IMR-90 (cell line): Measurements from ENCODE around the gene FARSB. TPM values are rescaled to one million over a fixed set of nuclear protein-coding genes. Genes with fewer than 3 reads are reported as not detected.
A peak's percentile ranks its signal among the peaks of the same experiment; 100 is the strongest.

Experiments
- ATAC-seq: fragments of 200-7000 bp; cut with Tn5 transposase; 2 replicates; pipeline ENCODE4 v1.9.1; 2020; ENCODE audit warnings: low read depth, mild to moderate bottlenecking, moderate library complexity
- BruUV-seq: library from RNA; stranded (reverse); fragments of 400-500 nt; replicated peaks from 2 replicates; lab custom pipeline; 2021; lab: Mats Ljungman, UMichigan
- CTCF ChIA-PET: fragments of 300-600 bp; formaldehyde crosslinking; extraction: SDS; loops from one replicate; lab custom pipeline; 2021; ENCODE audit warnings: antibody characterized with exemption; lab: Yijun Ruan, JAX
- POLR2A ChIA-PET: fragments of 300-600 bp; sonication (Branson Sonifier 250); formaldehyde crosslinking; loops from one replicate; lab custom pipeline; 2022; ENCODE audit warnings: antibody characterized with exemption; ENCODE audit not compliant: unreplicated experiment; lab: Charles Lee
- DNase-seq: peaks from one replicate; pipeline ENCODE4 v3.0.0; 2013
- H2AFZ ChIP-seq: replicated peaks from 2 replicates; pipeline ENCODE3; 2013; ENCODE audit warnings: low read length, mild to moderate bottlenecking; ENCODE audit not compliant: poor library complexity
- H2AK5ac ChIP-seq: 2 replicates; pipeline ENCODE4 v1.6.1; 2013; ENCODE audit warnings: low read depth, low read length, inconsistent platforms
- H2AK9ac ChIP-seq: replicated peaks from 2 replicates; pipeline ENCODE3; 2013; ENCODE audit warnings: mild to moderate bottlenecking, low read depth, low read length, moderate library complexity; ENCODE audit not compliant: poor library complexity
- H2BK120ac ChIP-seq: 2 replicates; pipeline ENCODE4 v1.6.1; 2013; ENCODE audit warnings: low read depth, low read length, inconsistent platforms
- H2BK15ac ChIP-seq: 3 replicates; pipeline ENCODE4 v1.6.1; 2013; ENCODE audit warnings: low read depth, low read length, inconsistent platforms
- H2BK20ac ChIP-seq: 2 replicates; pipeline ENCODE4 v1.6.1; 2013; ENCODE audit warnings: low read depth, mild to moderate bottlenecking, inconsistent platforms, low read length, moderate library complexity
- H2BK5ac ChIP-seq: 2 replicates; pipeline ENCODE4 v1.6.1; 2013; ENCODE audit warnings: mild to moderate bottlenecking, low read depth, low read length, inconsistent platforms; ENCODE audit not compliant: poor library complexity, severe bottlenecking
- H3K14ac ChIP-seq: replicated peaks from 2 replicates; pipeline ENCODE4 v1.6.1; 2013; ENCODE audit warnings: low read depth, low read length, inconsistent platforms
- H3K18ac ChIP-seq: 2 replicates; pipeline ENCODE4 v1.6.1; 2013; ENCODE audit warnings: low read depth, low read length, control low read depth
- H3K23ac ChIP-seq: 2 replicates; pipeline ENCODE4 v1.6.1; 2013; ENCODE audit warnings: low read depth, low read length, inconsistent platforms
- H3K27ac ChIP-seq: 2 replicates; pipeline ENCODE4 v1.5.1; 2013; ENCODE audit warnings: mild to moderate bottlenecking, control low read depth, low read length; ENCODE audit not compliant: insufficient read depth
- H3K27me3 ChIP-seq: 2 replicates; pipeline ENCODE4 v1.6.1; 2013; ENCODE audit warnings: low read length; ENCODE audit not compliant: control insufficient read depth, insufficient read depth
- H3K36me3 ChIP-seq: 2 replicates; pipeline ENCODE4 v1.6.1; 2013; ENCODE audit warnings: low read length, mixed read lengths; ENCODE audit not compliant: control insufficient read depth, insufficient read depth
- H3K4ac ChIP-seq: 2 replicates; pipeline ENCODE4 v1.6.1; 2013; ENCODE audit warnings: low read depth, low read length, inconsistent platforms
- H3K4me1 ChIP-seq: 2 replicates; pipeline ENCODE4 v1.6.1; 2013; ENCODE audit warnings: low read length, mixed read lengths; ENCODE audit not compliant: control insufficient read depth, insufficient read depth
- H3K4me2 ChIP-seq: 2 replicates; pipeline ENCODE4 v1.6.1; 2013; ENCODE audit warnings: low read depth, mild to moderate bottlenecking, control low read depth, low read length, moderate library complexity
- H3K4me3 ChIP-seq: 2 replicates; pipeline ENCODE4 v1.5.1; 2013; ENCODE audit warnings: low read depth, mild to moderate bottlenecking, control low read depth, low read length, moderate library complexity; ENCODE audit not compliant: insufficient read depth
- H3K56ac ChIP-seq: 2 replicates; pipeline ENCODE4 v1.6.1; 2013; ENCODE audit warnings: low read length, inconsistent platforms; ENCODE audit not compliant: insufficient read depth; ENCODE audit errors: extremely low read depth
- H3K79me1 ChIP-seq, 2 experiments: 2 replicates each; pipeline ENCODE4 v1.6.1; 2013; ENCODE audit warnings: low read length in 2 of 2, inconsistent platforms in 1 of 2, low read depth in 1 of 2
- H3K9ac ChIP-seq: 2 replicates; pipeline ENCODE4 v1.6.1; 2013; ENCODE audit warnings: low read depth, low read length, control low read depth
- H3K9me1 ChIP-seq: 2 replicates; pipeline ENCODE4 v1.6.1; 2013; ENCODE audit warnings: low read length, inconsistent platforms; ENCODE audit not compliant: insufficient read depth
- H3K9me3 ChIP-seq: 2 replicates; pipeline ENCODE4 v1.6.1; 2013; ENCODE audit warnings: low read length; ENCODE audit not compliant: control insufficient read depth, insufficient read depth
- H4K20me1 ChIP-seq: 2 replicates; pipeline ENCODE4 v1.6.1; 2013; ENCODE audit warnings: low read length, inconsistent platforms; ENCODE audit not compliant: insufficient read depth
- H4K5ac ChIP-seq: 2 replicates; pipeline ENCODE4 v1.6.1; 2013; ENCODE audit warnings: mild to moderate bottlenecking, low read depth, low read length, control low read depth
- H4K8ac ChIP-seq, 2 experiments: 2 replicates each; pipeline ENCODE4 v1.6.1; 2013; ENCODE audit warnings: low read depth in 2 of 2, low read length in 2 of 2, control low read depth in 1 of 2, inconsistent platforms in 1 of 2
- H4K91ac ChIP-seq: 2 replicates; pipeline ENCODE4 v1.6.1; 2013; ENCODE audit warnings: low read depth, low read length, inconsistent platforms; ENCODE audit not compliant: insufficient read depth
- BHLHE40 ChIP-seq: fragments of 150-350 bp; IDR thresholded peaks from 2 replicates; pipeline ENCODE4 v1.6.1; 2016; ENCODE audit warnings: mild to moderate bottlenecking, low read depth, low read length
- CEBPB ChIP-seq: IDR thresholded peaks from 2 replicates; pipeline ENCODE4 v1.6.1; 2012; ENCODE audit warnings: low read depth, low read length, improper control_type of control experiment
- CHD1 ChIP-seq: IDR thresholded peaks from 2 replicates; pipeline ENCODE4 v1.6.1; 2012; ENCODE audit warnings: low read depth, low read length, improper control_type of control experiment
- ELK1 ChIP-seq: fragments of 150-350 bp; IDR thresholded peaks from 2 replicates; pipeline ENCODE4 v1.6.1; 2016; ENCODE audit warnings: low read depth, mild to moderate bottlenecking, low read length, moderate library complexity, borderline replicate concordance
- FOS ChIP-seq: fragments of 150-350 bp; IDR thresholded peaks from 2 replicates; pipeline ENCODE4 v1.6.1; 2016; ENCODE audit warnings: low read depth, low read length
- MAFK ChIP-seq: IDR thresholded peaks from 2 replicates; pipeline ENCODE4 v1.6.1; 2012; ENCODE audit warnings: low read depth, low read length, improper control_type of control experiment
- MAZ ChIP-seq: IDR thresholded peaks from 2 replicates; pipeline ENCODE4 v1.6.1; 2012; ENCODE audit warnings: low read depth, mild to moderate bottlenecking, low read length, improper control_type of control experiment, moderate library complexity, borderline replicate concordance
- MXI1 ChIP-seq: IDR thresholded peaks from 2 replicates; pipeline ENCODE4 v1.6.1; 2012; ENCODE audit warnings: low read depth, mild to moderate bottlenecking, low read length, moderate library complexity, borderline replicate concordance
- NFE2L2 ChIP-seq: fragments of 150-350 bp; IDR thresholded peaks from 2 replicates; pipeline ENCODE4 v1.6.1; 2016; ENCODE audit warnings: low read depth, mild to moderate bottlenecking, low read length
- POLR2A ChIP-seq: IDR thresholded peaks from 2 replicates; pipeline ENCODE4 v1.6.1; 2012; ENCODE audit warnings: mild to moderate bottlenecking, low read depth, low read length
- RAD21 ChIP-seq: IDR thresholded peaks from 2 replicates; pipeline ENCODE4 v1.6.1; 2012; ENCODE audit warnings: low read length, improper control_type of control experiment
- RCOR1 ChIP-seq: IDR thresholded peaks from 2 replicates; pipeline ENCODE4 v1.6.1; 2012; ENCODE audit warnings: mild to moderate bottlenecking, low read length, improper control_type of control experiment; ENCODE audit not compliant: insufficient replicate concordance
- RFX5 ChIP-seq: IDR thresholded peaks from 2 replicates; pipeline ENCODE4 v1.8.0; 2012; ENCODE audit warnings: low read depth, mild to moderate bottlenecking, low read length, moderate library complexity
- SMC3 ChIP-seq: fragments of 150-350 bp; IDR thresholded peaks from 2 replicates; pipeline ENCODE4 v1.6.1; 2016; ENCODE audit warnings: low read depth, mild to moderate bottlenecking, antibody characterized with exemption, low read length, moderate library complexity
- USF2 ChIP-seq: fragments of 150-350 bp; IDR thresholded peaks from 2 replicates; pipeline ENCODE4 v1.6.1; 2017; ENCODE audit warnings: mild to moderate bottlenecking, antibody characterized with exemption, low read length, low read depth
- WGBS, 2 experiments: methylation state at CpG; one replicate each; pipeline versions ENCODE4 v1.1.5 to v1.1.7; 2013; ENCODE audit warnings: missing lambda C conversion rate in 2 of 2; ENCODE audit not compliant: insufficient read length in 1 of 2; ENCODE audit errors: extremely low coverage in 2 of 2; 5-methylcytosine and 5-hydroxymethylcytosine counted together
- dilution Hi-C: fragments of 300-500 bp; cut with HindIII; formaldehyde crosslinking; loops from one replicate; pipeline ENCODE4 v1.14.3; 2018; ENCODE audit warnings: low sequenced_read_pairs; ENCODE audit not compliant: unreplicated experiment
- in situ Hi-C: fragments of 300-500 bp; cut with MboI; formaldehyde crosslinking; loops from 3 replicates; pipeline ENCODE4 v1.14.3; 2019; ENCODE audit warnings: low sequenced_read_pairs, inconsistent platforms, mixed read lengths
- intact Hi-C: fragments of 100-400 bp; cut with micrococcal nuclease; formaldehyde crosslinking; loops from 2 replicates; pipeline ENCODE4 v1.10.0; 2022
- polyA plus RNA-seq, 3 experiments: library from polyadenylated mRNA; depleted of rRNA; stranded (reverse); fragments of >200 nt; gene quantifications; 2 replicates each; pipeline ENCODE4 v1.2.3, GENCODE V29; 2012; ENCODE audit warnings: low replicate concordance in 1 of 3
- total RNA-seq: library from RNA; depleted of rRNA; stranded (reverse); fragments of >200 nt; gene quantifications from 2 replicates; pipeline ENCODE4 v1.2.3, GENCODE V29; 2012
- TF ChIP-seq, protein P1 (sequence below): conservative IDR thresholded peaks from 2 replicates; pipeline ENCODE4 v1.5.1; 2012; ENCODE audit warnings: mild to moderate bottlenecking, low read depth, low read length, improper control_type of control experiment

FARSB gene
- total and polyA plus RNA-seq, 2 of the 4 experiments (the other 2 are of a cell fraction), result 21.1 to 32.5 TPM

- no peak overlapping the region for H3K4me3 ChIP-seq
- H3K23ac ChIP-seq, result no peak overlapping the region
- no peak overlapping the region for H3K4ac ChIP-seq
- H3K18ac ChIP-seq, result no peak overlapping the region
- H3K4me2 ChIP-seq, result no peak overlapping the region
- in situ Hi-C loops (no loop called here), dilution Hi-C loops (no loop called here), intact Hi-C loops (no loop called here)
- no peak overlapping the region for H4K8ac ChIP-seq
- peaks cover 0 to 8% of the 10 kb centered on the region in 2 experiments; a peak in 2 of 4 replicates for H3K79me1 ChIP-seq
- ChIA-PET CTCF (no interaction called here), POLR2A (no interaction called here)
- H4K91ac ChIP-seq, result no peak overlapping the region
- no TSS peak for BruUV-seq
- H3K36me3 ChIP-seq, result peaks cover 14% of the 10 kb centered on the region
- TF ChIP-seq FOS (no peak), POLR2A (no peak), MAFK (no peak), CHD1 (no peak), RFX5 (no peak), MXI1 (no peak), SMC3 (no peak), ELK1 (no peak), RCOR1 (no peak), USF2 (no peak), RAD21 (no peak), NFE2L2 (no peak), CEBPB (no peak), MAZ (no peak), BHLHE40 (no peak)
- TF ChIP-seq, protein P1, sequence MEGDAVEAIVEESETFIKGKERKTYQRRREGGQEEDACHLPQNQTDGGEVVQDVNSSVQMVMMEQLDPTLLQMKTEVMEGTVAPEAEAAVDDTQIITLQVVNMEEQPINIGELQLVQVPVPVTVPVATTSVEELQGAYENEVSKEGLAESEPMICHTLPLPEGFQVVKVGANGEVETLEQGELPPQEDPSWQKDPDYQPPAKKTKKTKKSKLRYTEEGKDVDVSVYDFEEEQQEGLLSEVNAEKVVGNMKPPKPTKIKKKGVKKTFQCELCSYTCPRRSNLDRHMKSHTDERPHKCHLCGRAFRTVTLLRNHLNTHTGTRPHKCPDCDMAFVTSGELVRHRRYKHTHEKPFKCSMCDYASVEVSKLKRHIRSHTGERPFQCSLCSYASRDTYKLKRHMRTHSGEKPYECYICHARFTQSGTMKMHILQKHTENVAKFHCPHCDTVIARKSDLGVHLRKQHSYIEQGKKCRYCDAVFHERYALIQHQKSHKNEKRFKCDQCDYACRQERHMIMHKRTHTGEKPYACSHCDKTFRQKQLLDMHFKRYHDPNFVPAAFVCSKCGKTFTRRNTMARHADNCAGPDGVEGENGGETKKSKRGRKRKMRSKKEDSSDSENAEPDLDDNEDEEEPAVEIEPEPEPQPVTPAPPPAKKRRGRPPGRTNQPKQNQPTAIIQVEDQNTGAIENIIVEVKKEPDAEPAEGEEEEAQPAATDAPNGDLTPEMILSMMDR, result no peak
- no peak overlapping the region for H2BK15ac ChIP-seq
- H3K27ac ChIP-seq, result no peak overlapping the region
- ATAC-seq (no peak), DNase-seq (peak; percentile 43)
- H2BK5ac ChIP-seq, result no peak overlapping the region
- H3K9ac ChIP-seq, result no peak overlapping the region
- H3K27me3 ChIP-seq, result no peaks in the 10 kb centered on the region
- no peak overlapping the region for H3K56ac ChIP-seq
- no peak overlapping the region for H2AK5ac ChIP-seq
- no peaks in the 10 kb centered on the region for H4K20me1 ChIP-seq
- no peak overlapping the region for H2BK120ac ChIP-seq
- no peaks in the 10 kb centered on the region for H3K9me1 ChIP-seq
- H2AK9ac ChIP-seq, result no peak overlapping the region
- H3K14ac ChIP-seq, result no peak overlapping the region
- 0 out of 2 replicates have a peak, but pooled peaks cover 2% of the 10 kb centered on the region for H3K4me1 ChIP-seq
- H3K9me3 ChIP-seq, result no peaks in the 10 kb centered on the region
- H2AFZ ChIP-seq, result no peak overlapping the region
- no peak overlapping the region for H2BK20ac ChIP-seq
- no peak overlapping the region; the same call in 1 of the 2 replicates for H4K5ac ChIP-seq
- no CpG with 5 or more reads among the region's 2 CpGs for WGBS, 2 experiments
Measured at GRCh38 chr2:222641336-222641735, 14.6 kb downstream of the FARSB start.
